K562 (cell line): Measurements from ENCODE around the gene ERC2.

Experiments
- CREB3 ChIP-seq: fragments of 450-650 bp; conservative IDR thresholded peaks from 2 replicates; pipeline ENCODE4 v1.6.1; 2016; ENCODE audit warnings: missing genetic modification characterization, low read depth, mild to moderate bottlenecking, missing compliant biosample characterization, moderate library complexity
- CTCF ChIP-seq, 3 experiments: IDR thresholded peaks in 2 of 3; conservative IDR thresholded peaks in 1 of 3; 2 replicates each; pipeline ENCODE4 v1.5.1; 2011 to 2012; ENCODE audit warnings: low read length in 3 of 3, mild to moderate bottlenecking in 3 of 3, control low read depth in 2 of 3, improper control_type of control experiment in 1 of 3, inconsistent platforms in 1 of 3, low read depth in 1 of 3, mixed read lengths in 1 of 3, moderate library complexity in 1 of 3; ENCODE audit not compliant: insufficient read depth in 2 of 3
- RBBP5 ChIP-seq: fragments of 200-600 bp; sonication (generic); IDR thresholded peaks from 2 replicates; pipeline ENCODE4 v1.6.1; 2012; ENCODE audit warnings: borderline replicate concordance, mild to moderate bottlenecking, low read length, control low read depth, inconsistent platforms; ENCODE audit not compliant: insufficient read depth, poor library complexity, severe bottlenecking
- SIN3B ChIP-seq: fragments of 450-650 bp; IDR thresholded peaks from 2 replicates; pipeline ENCODE4 v1.6.1; 2017; ENCODE audit warnings: low read depth, mild to moderate bottlenecking, moderate library complexity
- ZKSCAN1 ChIP-seq: fragments of 150-350 bp; IDR thresholded peaks from 2 replicates; pipeline ENCODE4 v1.6.1; 2016; ENCODE audit warnings: low read depth, low read length

- TF ChIP-seq RBBP5 (no peak), SIN3B (no peak), CTCF (IDR thresholded peaks at IDR 0.05 in 2 of 3, conservative IDR thresholded peaks at IDR 0.05 in 1 of 3; ENCODE audit: insufficient read depth in 2 of 3, low read depth in 1 of 3, low read length in 3 of 3) (no peak), ZKSCAN1 (no peak), CREB3 (tag) (no peak)
Observed at GRCh38 chr3:56320883-56321282, 147.4 kb downstream of the ERC2 start.
